ENCODE data around the gene CCDC146. TPM values are rescaled to one million over a fixed set of nuclear protein-coding genes. Genes with fewer than 3 reads are reported as not detected.
"Not testable (repeated sequence)": the region's sequence is repeated elsewhere in the genome, so short reads cannot be mapped to it uniquely, and the experiment has no call there.

Gene CCDC146
- total and polyA plus RNA-seq, 2 of the 8 experiments (the other 6 are each of a cell fraction or from before 2014, with no cell fraction given), result 0.88 to 2.4 TPM

DNA sequence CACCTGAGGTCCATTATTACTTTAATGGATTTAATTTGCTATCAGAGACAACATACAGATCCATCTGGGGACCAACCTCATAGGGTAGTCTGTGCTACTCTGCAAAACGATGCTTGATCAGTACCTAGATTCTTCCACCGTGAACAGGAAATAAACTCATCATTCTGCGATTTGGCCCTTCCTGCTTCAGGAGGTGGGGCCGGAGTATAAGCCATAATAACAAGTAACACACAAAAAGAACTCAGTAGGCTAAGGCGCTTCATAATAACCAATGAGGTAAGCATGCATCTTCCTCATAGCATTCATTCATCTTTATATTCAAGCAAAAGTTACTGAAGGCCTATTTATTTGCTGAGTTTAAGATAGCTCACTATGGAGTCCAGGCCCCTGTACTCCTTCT lies 42.8 kb upstream of the CCDC146 start:
- H2BK120ac ChIP-seq (replicated peaks; ENCODE audit: low read depth, low read length); H3K23me2 ChIP-seq (ENCODE audit: low read depth, low read length); H3K9ac ChIP-seq (replicated peaks in 1 of 4; ENCODE audit: extremely low read depth in 1 of 4, low read depth in 3 of 4, low read length in 3 of 4); H2BK5ac ChIP-seq (ENCODE audit: low read depth, low read length); H3K4me1 ChIP-seq (replicated peaks in 1 of 4; ENCODE audit: control insufficient read depth in 3 of 4, insufficient read depth in 4 of 4, low read length in 3 of 4); H3K79me2 ChIP-seq (ENCODE audit: control insufficient read depth in 1 of 2, insufficient read depth in 2 of 2, low read length in 2 of 2); H3K4ac ChIP-seq (replicated peaks; ENCODE audit: insufficient read length, low read depth, low read length); H2BK20ac ChIP-seq (ENCODE audit: low read length); H3K27me3 ChIP-seq (replicated peaks in 1 of 4; ENCODE audit: control insufficient read depth in 3 of 4, extremely low read depth in 1 of 4, insufficient read depth in 3 of 4, low read length in 3 of 4); H3K14ac ChIP-seq (ENCODE audit: insufficient read length); H3K36me3 ChIP-seq (ENCODE audit: control insufficient read depth in 2 of 4, insufficient read depth in 4 of 4, low read length in 3 of 4); H3K23ac ChIP-seq (ENCODE audit: insufficient read length); H3K27ac ChIP-seq (ENCODE audit: low read depth, low read length); POLR2A ChIA-PET (ENCODE audit: partially characterized antibody); H3K4me3 ChIP-seq (ENCODE audit: extremely low read depth in 1 of 4, insufficient read depth in 2 of 4, low read depth in 3 of 4, low read length in 4 of 4); H4K8ac ChIP-seq (ENCODE audit: extremely low read depth, insufficient read depth, low read length); DNase-seq (ENCODE audit: low read depth in 1 of 2, low spot score in 2 of 2); H4K5ac ChIP-seq (ENCODE audit: insufficient read length, low read depth, low read length); H3K79me1 ChIP-seq (ENCODE audit: low read depth, low read length); H4K20me1 ChIP-seq (replicated peaks in 1 of 2; ENCODE audit: control insufficient read depth in 1 of 2, insufficient read depth in 2 of 2, low read length in 2 of 2); H2BK15ac ChIP-seq (ENCODE audit: low read length); H2AFZ ChIP-seq (ENCODE audit: low read length); H3K18ac ChIP-seq (ENCODE audit: extremely low read depth, low read length); H3K56ac ChIP-seq (replicated peaks; ENCODE audit: insufficient read length, low read depth, low read length); H4K91ac ChIP-seq (replicated peaks; ENCODE audit: insufficient read length, low read length); H2AK5ac ChIP-seq (ENCODE audit: low read depth, low read length); FAIRE-seq; H3K4me2 ChIP-seq (ENCODE audit: insufficient read depth in 1 of 2, low read depth in 2 of 2, low read length in 2 of 2); H3K9me3 ChIP-seq (ENCODE audit: insufficient read depth in 2 of 2, low read depth in 1 of 2, low read length in 1 of 2); CTCF ChIA-PET (ENCODE audit: partially characterized antibody); H2BK12ac ChIP-seq (ENCODE audit: low read depth, low read length): not testable (repeated sequence)
- 50% methylated on average over 3 of the region's 5 CpGs; no CpG with 5 or more reads in 1 of the 2 experiments for WGBS, 2 experiments (ENCODE audit: extremely low coverage in 1 of 2, insufficient coverage in 1 of 2, insufficient read length in 1 of 2, insufficient replicate concordance in 2 of 2, low coverage in 1 of 2, low lambda C conversion rate in 2 of 2, missing lambda C conversion rate in 1 of 2)

DNA sequence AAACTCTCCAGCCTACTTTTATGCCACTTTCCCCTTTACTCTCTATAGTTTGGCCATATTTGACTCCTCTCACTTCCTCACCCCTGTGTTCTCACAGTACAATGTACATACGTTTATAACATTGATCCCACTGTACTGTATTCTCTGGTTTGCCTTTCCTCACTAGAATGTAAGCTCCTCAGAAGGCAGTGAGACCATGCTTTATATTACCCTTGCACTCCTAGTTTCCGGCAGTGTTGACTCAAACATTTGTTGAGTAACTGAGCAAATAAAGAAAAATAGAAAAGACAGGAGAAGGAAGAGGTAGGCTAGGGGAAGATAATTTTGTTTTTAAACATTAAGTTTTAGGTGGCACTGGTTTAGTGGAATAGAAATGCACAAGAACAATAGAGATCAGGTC lies 42.2 kb upstream of the CCDC146 start:
- H3K4me1 ChIP-seq (replicated peaks in 1 of 4; ENCODE audit: control insufficient read depth in 3 of 4, insufficient read depth in 4 of 4, low read length in 3 of 4); H3K27me3 ChIP-seq (replicated peaks in 1 of 4; ENCODE audit: control insufficient read depth in 3 of 4, extremely low read depth in 1 of 4, insufficient read depth in 3 of 4, low read length in 3 of 4); H4K5ac ChIP-seq (ENCODE audit: insufficient read length, low read depth, low read length); H4K91ac ChIP-seq (replicated peaks; ENCODE audit: insufficient read length, low read length); H3K27ac ChIP-seq (ENCODE audit: low read depth, low read length); H3K4ac ChIP-seq (replicated peaks; ENCODE audit: insufficient read length, low read depth, low read length); H2BK5ac ChIP-seq (ENCODE audit: low read depth, low read length); H3K23me2 ChIP-seq (ENCODE audit: low read depth, low read length); H4K8ac ChIP-seq (ENCODE audit: extremely low read depth, insufficient read depth, low read length); H4K20me1 ChIP-seq (replicated peaks in 1 of 2; ENCODE audit: control insufficient read depth in 1 of 2, insufficient read depth in 2 of 2, low read length in 2 of 2); H2BK120ac ChIP-seq (replicated peaks; ENCODE audit: low read depth, low read length); H2AFZ ChIP-seq (ENCODE audit: low read length); H3K14ac ChIP-seq (ENCODE audit: insufficient read length); H3K18ac ChIP-seq (ENCODE audit: extremely low read depth, low read length); DNase-seq (ENCODE audit: low read depth in 1 of 2, low spot score in 2 of 2); CTCF ChIA-PET (ENCODE audit: partially characterized antibody); H2BK20ac ChIP-seq (ENCODE audit: low read length); H3K9me3 ChIP-seq (ENCODE audit: insufficient read depth in 2 of 2, low read depth in 1 of 2, low read length in 1 of 2); H3K79me1 ChIP-seq (ENCODE audit: low read depth, low read length); H2BK12ac ChIP-seq (ENCODE audit: low read depth, low read length); H2AK5ac ChIP-seq (ENCODE audit: low read depth, low read length); H3K9ac ChIP-seq (replicated peaks in 1 of 4; ENCODE audit: extremely low read depth in 1 of 4, low read depth in 3 of 4, low read length in 3 of 4); H3K23ac ChIP-seq (ENCODE audit: insufficient read length); H3K36me3 ChIP-seq (ENCODE audit: control insufficient read depth in 2 of 4, insufficient read depth in 4 of 4, low read length in 3 of 4); POLR2A ChIA-PET (ENCODE audit: partially characterized antibody); H3K4me3 ChIP-seq (ENCODE audit: extremely low read depth in 1 of 4, insufficient read depth in 2 of 4, low read depth in 3 of 4, low read length in 4 of 4); H3K79me2 ChIP-seq (ENCODE audit: control insufficient read depth in 1 of 2, insufficient read depth in 2 of 2, low read length in 2 of 2); H2BK15ac ChIP-seq (ENCODE audit: low read length); H3K4me2 ChIP-seq (ENCODE audit: insufficient read depth in 1 of 2, low read depth in 2 of 2, low read length in 2 of 2); H3K56ac ChIP-seq (replicated peaks; ENCODE audit: insufficient read length, low read depth, low read length): not testable (repeated sequence)
- FAIRE-seq, result peak; percentile 55
- 86% methylated on average over 2 of the region's 2 CpGs; no CpG with 5 or more reads in 1 of the 2 experiments for WGBS, 2 experiments (ENCODE audit: extremely low coverage in 1 of 2, insufficient coverage in 1 of 2, insufficient read length in 1 of 2, insufficient replicate concordance in 2 of 2, low coverage in 1 of 2, low lambda C conversion rate in 2 of 2, missing lambda C conversion rate in 1 of 2)

Measured in H1 (cell line).